GM12878 (cell line): ENCODE measurements around the gene UBE2E2. TPM values are rescaled to one million over a fixed set of nuclear protein-coding genes. Genes with fewer than 3 reads are reported as not detected.

Experiments used
- ATAC-seq: fragments of 200-7000 bp; cut with Tn5 transposase; 3 replicates; pipeline ENCODE4 v1.9.1; 2020; ENCODE audit warnings: mild to moderate bottlenecking, moderate library complexity
- BruUV-seq: library from RNA; stranded (reverse); fragments of 400-500 nt; replicated peaks from 2 replicates; lab custom pipeline; 2021; lab: Mats Ljungman, UMichigan
- CTCF ChIA-PET: fragments of 300-600 bp; sonication (Branson Sonifier 250); formaldehyde crosslinking; extraction: SDS; loops from one replicate; lab custom pipeline; 2021; ENCODE audit warnings: inconsistent platforms; lab: Yijun Ruan, JAX
- POLR2A ChIA-PET: fragments of 350-600 bp; formaldehyde crosslinking; extraction: SDS; loops from one replicate; lab custom pipeline; 2021; ENCODE audit warnings: inconsistent platforms; lab: Charles Lee
- RAD21 ChIA-PET: fragments of 300-600 bp; sonication (Branson Sonifier 250); formaldehyde crosslinking; loops from one replicate; lab custom pipeline; 2023; ENCODE audit warnings: antibody characterized with exemption; ENCODE audit not compliant: unreplicated experiment; lab: Charles Lee
- SMC1A ChIA-PET: fragments of 300-600 bp; sonication (Branson Sonifier 250); formaldehyde crosslinking; loops from one replicate; lab custom pipeline; 2023; ENCODE audit not compliant: unreplicated experiment, uncharacterized antibody; lab: Charles Lee
- DNase-seq: peaks from one replicate; pipeline ENCODE4 v3.0.0-alpha.2; 2011; ENCODE audit warnings: low read depth, low spot score
- FAIRE-seq: peaks from 3 replicates; lab custom pipeline; 2011; peaks lifted over from hg19 to GRCh38; lab: Jason Lieb, UNC
- H2AFZ ChIP-seq: 2 replicates; pipeline ENCODE4 v1.6.0; 2011; ENCODE audit warnings: low read depth, low read length, control low read depth; ENCODE audit not compliant: control insufficient read depth
- H3K27ac ChIP-seq: 2 replicates; pipeline ENCODE4 v1.5.1; 2011; ENCODE audit warnings: control low read depth; ENCODE audit not compliant: control insufficient read depth, insufficient read depth
- H3K27me3 ChIP-seq, 2 experiments: replicated peaks in 1 of 2; 2 replicates each; pipeline versions ENCODE4 v1.6.0 to v1.6.1; 2011; ENCODE audit warnings: low read length in 1 of 2; ENCODE audit not compliant: control insufficient read depth in 2 of 2, insufficient read depth in 2 of 2
- H3K36me3 ChIP-seq, 2 experiments: 2 replicates each; pipeline ENCODE4 v1.5.1; 2011; ENCODE audit warnings: low read length in 1 of 2; ENCODE audit not compliant: control insufficient read depth in 2 of 2, insufficient read depth in 2 of 2
- H3K4me1 ChIP-seq: 2 replicates; pipeline ENCODE4 v1.6.1; 2011; ENCODE audit warnings: mild to moderate bottlenecking, low read length, moderate library complexity, mixed read lengths; ENCODE audit not compliant: control insufficient read depth, insufficient read depth
- H3K4me2 ChIP-seq: 2 replicates; pipeline ENCODE4 v1.6.0; 2011; ENCODE audit warnings: control low read depth; ENCODE audit not compliant: control insufficient read depth, insufficient read depth
- H3K4me3 ChIP-seq: fragments of 200-600 bp; sonication (generic); 2 replicates; pipeline ENCODE4 v1.5.1; 2016
- H3K79me2 ChIP-seq: 2 replicates; pipeline ENCODE4 v1.6.0; 2011; ENCODE audit warnings: low read length; ENCODE audit not compliant: control insufficient read depth, insufficient read depth
- H3K9ac ChIP-seq: 2 replicates; pipeline ENCODE4 v1.8.0; 2011; ENCODE audit warnings: low read length, control low read depth, mixed read lengths; ENCODE audit not compliant: control insufficient read depth, insufficient read depth
- H3K9me3 ChIP-seq: replicated peaks from 3 replicates; pipeline ENCODE4 v1.5.1; 2011; ENCODE audit warnings: mild to moderate bottlenecking, low read length; ENCODE audit not compliant: control insufficient read depth, insufficient read depth
- H4K20me1 ChIP-seq: 2 replicates; pipeline ENCODE4 v1.6.0; 2011; ENCODE audit not compliant: control insufficient read depth, insufficient read depth
- BACH1 ChIP-seq: fragments of 450-650 bp; IDR thresholded peaks from 2 replicates; pipeline ENCODE4 v1.6.1; 2017; ENCODE audit warnings: mild to moderate bottlenecking, borderline replicate concordance
- CEBPZ ChIP-seq: fragments of 150-350 bp; IDR thresholded peaks from 2 replicates; pipeline ENCODE4 v1.6.1; 2016; ENCODE audit warnings: low read depth, low read length
- NBN ChIP-seq: fragments of 450-650 bp; IDR thresholded peaks from 2 replicates; pipeline ENCODE4 v1.6.1; 2016
- PAX5 ChIP-seq: IDR thresholded peaks from 2 replicates; pipeline ENCODE4 v1.6.1; 2011; ENCODE audit warnings: low read depth, low read length, borderline replicate concordance
- POLR2A ChIP-seq: IDR thresholded peaks from 2 replicates; pipeline ENCODE4 v1.6.1; 2011; ENCODE audit warnings: low read depth, mild to moderate bottlenecking, low read length
- RUNX3 ChIP-seq: IDR thresholded peaks from 2 replicates; pipeline ENCODE4 v1.6.1; 2012; ENCODE audit warnings: low read length, inconsistent platforms
- SMC3 ChIP-seq: IDR thresholded peaks from 2 replicates; pipeline ENCODE4 v1.6.1; 2011; ENCODE audit warnings: low read length, improper control_type of control experiment, borderline replicate concordance
- WRNIP1 ChIP-seq: IDR thresholded peaks from 2 replicates; pipeline ENCODE4 v1.6.1; 2011; ENCODE audit warnings: low read depth, low read length, improper control_type of control experiment, borderline replicate concordance
- YBX1 ChIP-seq: fragments of 450-650 bp; IDR thresholded peaks from 2 replicates; pipeline ENCODE4 v1.6.1; 2016; ENCODE audit warnings: antibody characterized with exemption
- ZNF217 ChIP-seq: fragments of 450-650 bp; IDR thresholded peaks from 2 replicates; pipeline ENCODE4 v1.6.1; 2017; ENCODE audit warnings: antibody characterized with exemption, mild to moderate bottlenecking
- ZNF687 ChIP-seq: fragments of 450-650 bp; IDR thresholded peaks from 2 replicates; pipeline ENCODE4 v1.6.1; 2017; ENCODE audit warnings: mild to moderate bottlenecking, moderate library complexity
- WGBS: methylation state at CpG from one replicate; pipeline ENCODE4 v1.1.6; 2016; ENCODE audit warnings: low lambda C conversion rate; ENCODE audit not compliant: insufficient replicate concordance, insufficient coverage; ENCODE audit errors: missing lambda C conversion rate; 5-methylcytosine and 5-hydroxymethylcytosine counted together
- in situ Hi-C: fragments of 300-500 bp; cut with MboI; formaldehyde crosslinking; loops from 9 replicates; pipeline ENCODE4 v1.14.3; 2018; ENCODE audit warnings: mixed read lengths
- intact Hi-C: fragments of 100-400 bp; cut with micrococcal nuclease; formaldehyde crosslinking; loops from one replicate; pipeline ENCODE4 v1.14.2; 2022; ENCODE audit not compliant: unreplicated experiment
- polyA plus RNA-seq, 11 experiments: library from polyadenylated mRNA; depleted of rRNA in 4 of 11; unstranded in 6 of 11; stranded (reverse) in 5 of 11; fragments of >200 nt; fragmentation: Nextera tagmentation in 4 of 11; fragmentation: Illumina TruSeq in 1 of 11; extraction: Ambion mirVana in 4 of 11; extraction: Trizol in 1 of 11; gene quantifications; 1 replicate in 1 of 11; 2 replicates in 10 of 11; pipeline versions ENCODE4 v1.2.1 to v1.2.3, GENCODE V29; 2011 to 2016; ENCODE audit warnings: inconsistent platforms in 2 of 11, missing spikeins in 2 of 11, low read depth in 1 of 11
- total RNA-seq, 4 experiments: library from RNA; depleted of rRNA in 3 of 4; stranded (reverse); fragments of >200 nt in 3 of 4; fragmentation: Illumina TruSeq in 1 of 4; extraction: Trizol in 1 of 4; gene quantifications; 2 replicates each; pipeline versions ENCODE4 v1.2.1 to v1.2.3, GENCODE V29; 2013 to 2021

UBE2E2 gene
- total and polyA plus RNA-seq, 10 of the 15 experiments (the other 5 are each of a cell fraction or from before 2014, with no cell fraction given): 8.7 to 71.0 (median 36.4) TPM

- no peak for TF ChIP-seq WRNIP1
- no peak for TF ChIP-seq ZNF217
These were observed 61.3 kb downstream of the UBE2E2 start (continued) for GRCh38 chr3:23264413-23264812.

- POLR2A ChIA-PET: no interaction called here
- no peaks in the 10 kb centered on the region for H4K20me1 ChIP-seq
- no peak for FAIRE-seq
- intact Hi-C loops: no loop called here
- TF ChIP-seq BACH1: no peak
- TF ChIP-seq NBN: no peak
- TF ChIP-seq SMC3: no peak
- no peak for TF ChIP-seq RUNX3
- TF ChIP-seq ZNF687: no peak
- TF ChIP-seq POLR2A: no peak
- no peak for TF ChIP-seq YBX1
- TF ChIP-seq PAX5: no peak
- TF ChIP-seq CEBPZ: no peak
- RAD21 ChIA-PET: no interaction called here
- H3K36me3 ChIP-seq: no peaks in the 10 kb centered on the region
- H2AFZ ChIP-seq: no peak overlapping the region
- peaks cover 5% of the 10 kb centered on the region for H3K79me2 ChIP-seq
- no peak overlapping the region for H3K4me3 ChIP-seq
- ATAC-seq: no peak; the same call in 2 of the 3 replicates
- 87% methylated on average over 3 of the region's 3 CpGs for WGBS
- DNase-seq: no peak
- SMC1A ChIA-PET: interaction anchor here (0.9 to 1.4 kb wide), 3 partner anchors 14 to 30 kb away, joined by 3 read pairs; no protein-coding TSS in a partner anchor
- peaks cover 7% of the 10 kb centered on the region for H3K9me3 ChIP-seq
- CTCF ChIA-PET: interaction anchor here (0.6 kb wide), 1 partner anchor 561 kb away, joined by 3 read pairs; no protein-coding TSS in a partner anchor
- H3K9ac ChIP-seq: no peak overlapping the region
- in situ Hi-C loops: no loop called here
- no peak overlapping the region for H3K27ac ChIP-seq
- H3K27me3 ChIP-seq: no peaks in the 10 kb centered on the region
- no TSS peak for BruUV-seq
- no peaks in the 10 kb centered on the region for H3K4me1 ChIP-seq
- H3K4me2 ChIP-seq: no peak overlapping the region
These were observed 67.3 kb downstream of the UBE2E2 start for GRCh38 chr3:23270423-23270822.
